ENCODE measurements around the gene ST3GAL2.

DNA sequence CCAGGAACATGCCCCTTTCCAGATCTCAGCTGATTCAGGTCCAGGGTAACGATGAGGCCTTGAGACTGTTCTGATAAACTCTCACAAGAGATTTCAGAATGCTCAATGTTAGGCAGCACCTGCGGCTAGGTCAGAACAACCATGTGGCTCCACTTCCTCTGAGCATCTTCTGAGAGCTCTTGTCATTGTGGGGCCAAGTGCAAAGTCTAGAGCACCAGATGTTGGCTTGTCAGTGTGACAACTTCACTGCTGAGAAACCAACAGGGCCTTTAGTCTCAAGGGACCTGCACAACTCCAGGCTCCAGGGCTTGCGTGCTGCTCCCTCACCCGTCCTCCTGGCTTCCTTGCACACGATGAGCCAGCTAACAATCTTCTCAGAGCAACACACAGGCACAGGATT, 44.5 kb upstream of the ST3GAL2 start:
- TF ChIP-seq, protein P1, sequence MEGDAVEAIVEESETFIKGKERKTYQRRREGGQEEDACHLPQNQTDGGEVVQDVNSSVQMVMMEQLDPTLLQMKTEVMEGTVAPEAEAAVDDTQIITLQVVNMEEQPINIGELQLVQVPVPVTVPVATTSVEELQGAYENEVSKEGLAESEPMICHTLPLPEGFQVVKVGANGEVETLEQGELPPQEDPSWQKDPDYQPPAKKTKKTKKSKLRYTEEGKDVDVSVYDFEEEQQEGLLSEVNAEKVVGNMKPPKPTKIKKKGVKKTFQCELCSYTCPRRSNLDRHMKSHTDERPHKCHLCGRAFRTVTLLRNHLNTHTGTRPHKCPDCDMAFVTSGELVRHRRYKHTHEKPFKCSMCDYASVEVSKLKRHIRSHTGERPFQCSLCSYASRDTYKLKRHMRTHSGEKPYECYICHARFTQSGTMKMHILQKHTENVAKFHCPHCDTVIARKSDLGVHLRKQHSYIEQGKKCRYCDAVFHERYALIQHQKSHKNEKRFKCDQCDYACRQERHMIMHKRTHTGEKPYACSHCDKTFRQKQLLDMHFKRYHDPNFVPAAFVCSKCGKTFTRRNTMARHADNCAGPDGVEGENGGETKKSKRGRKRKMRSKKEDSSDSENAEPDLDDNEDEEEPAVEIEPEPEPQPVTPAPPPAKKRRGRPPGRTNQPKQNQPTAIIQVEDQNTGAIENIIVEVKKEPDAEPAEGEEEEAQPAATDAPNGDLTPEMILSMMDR (IDR thresholded peaks at IDR 0.05; ENCODE audit: borderline replicate concordance, extremely low read depth, low read length, poor library complexity, severe bottlenecking): no peak
- TF ChIP-seq EZH2 (IDR thresholded peaks at IDR 0.05; ENCODE audit: borderline replicate concordance, low read depth, low read length, severe bottlenecking): no peak

All from DND-41 (cell line).